NT2/D1 (cell line): Measurements from ENCODE around the gene TTLL8.

ENCODE experiments used
- SUZ12 ChIP-seq: IDR thresholded peaks from 2 replicates; pipeline ENCODE4 v1.6.1; 2011; ENCODE audit not compliant: insufficient read length, insufficient read depth; ENCODE audit errors: extremely low read depth
- YY1 ChIP-seq: IDR thresholded peaks from 2 replicates; pipeline ENCODE4 v1.6.1; 2011; ENCODE audit not compliant: insufficient read length, insufficient read depth
- ZNF274 ChIP-seq: IDR thresholded peaks from 2 replicates; pipeline ENCODE4 v1.6.1; 2011; ENCODE audit warnings: mild to moderate bottlenecking, low read depth, low read length

DNA sequence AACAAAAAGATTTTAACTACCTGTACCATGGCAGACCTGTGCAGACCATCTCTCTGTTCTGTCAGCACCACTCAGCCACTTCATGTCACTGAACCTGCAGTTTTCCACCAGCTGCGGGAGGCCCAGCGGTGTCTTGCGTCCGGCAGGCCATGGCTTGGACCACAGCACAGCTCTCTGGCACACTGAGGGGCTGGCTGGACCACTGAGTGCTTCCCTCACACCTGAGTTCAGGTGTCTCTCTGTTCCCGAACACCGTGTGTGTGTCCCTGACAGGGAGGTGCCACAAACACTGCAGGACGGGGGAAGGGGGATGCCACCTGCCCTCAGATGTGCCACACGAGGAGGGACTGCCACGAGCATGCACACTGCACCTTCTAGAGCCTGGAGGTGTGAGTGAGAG is 49.4 kb upstream of the TTLL8 start:
- no peak for TF ChIP-seq YY1
- TF ChIP-seq ZNF274 = no peak
- no peak for TF ChIP-seq SUZ12
